Measurements from ENCODE around the gene RPL22L1. TPM values are rescaled to one million over a fixed set of nuclear protein-coding genes. Genes with fewer than 3 reads are reported as not detected.

Gene RPL22L1
- total RNA-seq, 2 experiments from 2014 or later: 480 to 525 TPM

GRCh38 chr3:170816341-170816740 is 53.7 kb downstream of the RPL22L1 start:
- H3K4me3 Mint-ChIP-seq: no peak overlapping the region
- CTCF ChIA-PET: interaction anchor here (1.0 kb wide), 1 partner anchor 402 kb away, joined by 3 read pairs; no protein-coding TSS in a partner anchor
- H3K9me3 Mint-ChIP-seq: no peaks in the 10 kb centered on the region
- H3K4me1 Mint-ChIP-seq (ENCODE audit: low read depth): no peaks in the 10 kb centered on the region
- no peaks in the 10 kb centered on the region for H3K36me3 Mint-ChIP-seq (ENCODE audit: low read depth)
- H3K27me3 Mint-ChIP-seq (ENCODE audit: low read depth): peaks cover 2% of the 10 kb centered on the region
- intact Hi-C loops (cut with micrococcal nuclease): no loop called here
- no peak overlapping the region for H3K27ac Mint-ChIP-seq
- DNase-seq: no peak

GRCh38 chr3:170815936-170816335 is 54.1 kb downstream of the RPL22L1 start:
- no peaks in the 10 kb centered on the region for H3K36me3 Mint-ChIP-seq (ENCODE audit: low read depth)
- peaks cover 2% of the 10 kb centered on the region for H3K27me3 Mint-ChIP-seq (ENCODE audit: low read depth)
- no peaks in the 10 kb centered on the region for H3K4me1 Mint-ChIP-seq (ENCODE audit: low read depth)
- CTCF ChIA-PET: interaction anchor here (0.7 to 0.9 kb wide), 2 partner anchors 14 to 402 kb away, joined by 3 to 5 read pairs; no protein-coding TSS in a partner anchor
- no peaks in the 10 kb centered on the region for H3K9me3 Mint-ChIP-seq
- no peak overlapping the region for H3K27ac Mint-ChIP-seq
- H3K4me3 Mint-ChIP-seq: no peak overlapping the region
- intact Hi-C loops (cut with micrococcal nuclease): no loop called here
- no peak for DNase-seq

GRCh38 chr3:170815340-170815739 is 54.7 kb downstream of the RPL22L1 start:
- DNase-seq: no peak
- intact Hi-C loops (cut with micrococcal nuclease): no loop called here
- Mint-ChIP-seq H3K27me3 (ENCODE audit: low read depth) (no peaks in the 10 kb centered on the region), H3K4me1 (ENCODE audit: low read depth) (no peaks in the 10 kb centered on the region), H3K27ac (no peak overlapping the region), H3K9me3 (no peaks in the 10 kb centered on the region), H3K4me3 (no peak overlapping the region), H3K36me3 (ENCODE audit: low read depth) (no peaks in the 10 kb centered on the region)
- CTCF ChIA-PET: interaction anchor here (0.6 to 1.5 kb wide), 5 partner anchors 13 to 1427 kb away, joined by 3 to 5 read pairs (median 4); no protein-coding TSS in a partner anchor

Other genes with a start within 250 kb of the RPL22L1 start
- gene EIF5A2, start 38.4 kb upstream of the RPL22L1 start, total RNA-seq: 1 to 10 TPM; 3.4 to 5.2 TPM
- not detected for gene SLC2A2, start 156.5 kb upstream of the RPL22L1 start, total RNA-seq

Data from activated naive CD4-positive, alpha-beta T cell treated with anti-CD3 and anti-CD28 coated beads for 36 hours (primary cell).